AG04450 (cell line): ENCODE data around the gene NCS1. TPM values are rescaled to one million over a fixed set of nuclear protein-coding genes. Genes with fewer than 3 reads are reported as not detected.

Source experiments
- CTCF ChIA-PET: fragments of 300-600, 350-600 bp; formaldehyde crosslinking; extraction: SDS; loops from one replicate; lab custom pipeline; 2022; ENCODE audit warnings: antibody characterized with exemption, inconsistent platforms; lab: Charles Lee
- POLR2A ChIA-PET: fragments of 350-600 bp; formaldehyde crosslinking; extraction: SDS; loops from one replicate; lab custom pipeline; 2021; ENCODE audit warnings: antibody characterized with exemption, inconsistent platforms; lab: Yijun Ruan, JAX
- DNase-seq: peaks from one replicate; pipeline ENCODE4 v3.0.0-alpha.2; 2011; ENCODE audit warnings: low read depth, low spot score
- H3K27ac ChIP-seq: one replicate; pipeline ENCODE4 v1.5.1; 2012; ENCODE audit warnings: low read depth, low read length, control low read depth
- H3K27me3 ChIP-seq: one replicate; pipeline ENCODE4 v1.6.0; 2012; ENCODE audit warnings: low read length; ENCODE audit not compliant: control insufficient read depth, insufficient read depth
- H3K4me3 ChIP-seq: 2 replicates; pipeline ENCODE4 v1.5.1; 2011; ENCODE audit warnings: mild to moderate bottlenecking, low read depth, low read length, control low read depth
- H3K9me3 ChIP-seq: 2 replicates; pipeline ENCODE4 v1.5.1; 2012; ENCODE audit warnings: low read length; ENCODE audit not compliant: control insufficient read depth, insufficient read depth
- CTCF ChIP-seq: IDR thresholded peaks from 2 replicates; pipeline ENCODE4 v1.5.1; 2011; ENCODE audit warnings: low read depth, low read length, control low read depth, inconsistent platforms
- polyA plus RNA-seq: library from polyadenylated mRNA; depleted of rRNA; stranded (reverse); fragments of >200 nt; gene quantifications from 2 replicates; pipeline ENCODE4 v1.2.3, GENCODE V29; 2011

The NCS1 gene
- polyA plus RNA-seq, 1 experiment = 68.3 TPM

GRCh38 chr9:130185490-130186031 lies 13.4 kb downstream of the NCS1 start:
- ChIA-PET POLR2A (interaction anchor here (0.6 to 1.0 kb wide), 3 partner anchors 14 to 356 kb away, joined by 3 read pairs; no protein-coding TSS in a partner anchor), CTCF (interaction anchor here (0.6 to 1.2 kb wide), 3 partner anchors 35 to 78 kb away, joined by 3 to 5 read pairs (median 4); no protein-coding TSS in a partner anchor)
- Histone ChIP-seq H3K27me3 (no peaks in the 10 kb centered on the region), H3K4me3 (peak overlapping the region; percentile 18; the same call in 1 of the 2 replicates), H3K9me3 (no peaks in the 10 kb centered on the region), H3K27ac (peak overlapping the region; percentile 81)
- no peak for DNase-seq
- 0 out of 2 replicates have a peak, but pooled peaks have one; percentile 9 for TF ChIP-seq CTCF

GRCh38 chr9:130186051-130186450 lies 13.8 kb downstream of the NCS1 start:
- no peak for TF ChIP-seq CTCF
- no peak for DNase-seq
- no peaks in the 10 kb centered on the region for H3K27me3 ChIP-seq
- H3K27ac ChIP-seq = peak overlapping the region; percentile 81
- H3K9me3 ChIP-seq = no peaks in the 10 kb centered on the region
- peak overlapping the region; percentile 18; the same call in 1 of the 2 replicates for H3K4me3 ChIP-seq
- ChIA-PET CTCF (interaction anchor here (0.7 to 1.2 kb wide), 3 partner anchors 35 to 81 kb away, joined by 3 to 4 read pairs (median 3); no protein-coding TSS in a partner anchor), POLR2A (interaction anchor here (0.6 to 1.0 kb wide), 3 partner anchors 13 to 29 kb away, joined by 3 read pairs; no protein-coding TSS in a partner anchor)

- Histone ChIP-seq H3K27ac (peak overlapping the region; percentile 81), H3K27me3 (no peaks in the 10 kb centered on the region), H3K9me3 (no peaks in the 10 kb centered on the region), H3K4me3 (0 out of 2 replicates have a peak overlapping the region, but pooled peaks have one; percentile 10)
- CTCF ChIA-PET = interaction anchor here (0.7 kb wide), 1 partner anchor 82 kb away, joined by 3 read pairs; no protein-coding TSS in a partner anchor
- POLR2A ChIA-PET = interaction anchor here (0.7 kb wide), 1 partner anchor 13 kb away, joined by 3 read pairs; no protein-coding TSS in a partner anchor
- no peak for DNase-seq
- TF ChIP-seq CTCF = no peak
These were observed 14.8 kb downstream of the NCS1 start for GRCh38 chr9:130186839-130187522.

GRCh38 chr9:130187523-130187846 lies 15.3 kb downstream of the NCS1 start:
- Histone ChIP-seq H3K27me3 (no peaks in the 10 kb centered on the region), H3K4me3 (no peak overlapping the region), H3K9me3 (no peaks in the 10 kb centered on the region), H3K27ac (no peak overlapping the region)
- ChIA-PET CTCF (no interaction called here), POLR2A (no interaction called here)
- DNase-seq = no peak
- no peak for TF ChIP-seq CTCF
